Measurements from ENCODE around the gene P2RX3. TPM values are rescaled to one million over a fixed set of nuclear protein-coding genes. Genes with fewer than 3 reads are reported as not detected.
"Not testable (repeated sequence)": the region's sequence is repeated elsewhere in the genome, so short reads cannot be mapped to it uniquely, and the experiment has no call there.

P2RX3 gene
- total RNA-seq, result not detected

- peaks cover 4 to 9% of the 10 kb centered on the region in 2 donors for H3K36me3 Mint-ChIP-seq (ENCODE audit: insufficient read depth in 2 of 2)
- peaks cover 30% of the 10 kb centered on the region for H3K4me1 Mint-ChIP-seq (ENCODE audit: low read depth)
- H3K4me3 Mint-ChIP-seq, result no peak within 1 kb of the TSS
- no peak within 1 kb of the TSS for H3K27ac Mint-ChIP-seq
- H3K9me3 Mint-ChIP-seq, result no peaks in the 10 kb centered on the region
- DNase-seq (no peak), ATAC-seq (replicated peaks in 1 of 2) (no peak)
- H3K27me3 Mint-ChIP-seq (ENCODE audit: low read depth), result peaks cover 6% of the 10 kb centered on the region
These were observed at the start of gene P2RX3 for GRCh38 chr11:57338142-57338541. TSS of gene P2RX3 (plus strand) at chr11:57338352. CDS start at chr11:57338551, 199 bp downstream.

- no peaks in the 10 kb centered on the region for H3K4me1 Mint-ChIP-seq (ENCODE audit: low read depth)
- H3K27me3 Mint-ChIP-seq (ENCODE audit: low read depth), result peaks cover 15% of the 10 kb centered on the region
- H3K27ac Mint-ChIP-seq, result no peak overlapping the region
- peaks cover 0 to 2% of the 10 kb centered on the region in 2 donors for H3K9me3 Mint-ChIP-seq
- DNase-seq, result no peak
- peak; percentile 49 to 59 for ATAC-seq (replicated peaks in 1 of 2)
- no peak overlapping the region for H3K4me3 Mint-ChIP-seq
- no peaks in the 10 kb centered on the region for H3K36me3 Mint-ChIP-seq (ENCODE audit: insufficient read depth in 2 of 2)
These were observed 49.2 kb upstream of the P2RX3 start for GRCh38 chr11:57288771-57289579.

DNA sequence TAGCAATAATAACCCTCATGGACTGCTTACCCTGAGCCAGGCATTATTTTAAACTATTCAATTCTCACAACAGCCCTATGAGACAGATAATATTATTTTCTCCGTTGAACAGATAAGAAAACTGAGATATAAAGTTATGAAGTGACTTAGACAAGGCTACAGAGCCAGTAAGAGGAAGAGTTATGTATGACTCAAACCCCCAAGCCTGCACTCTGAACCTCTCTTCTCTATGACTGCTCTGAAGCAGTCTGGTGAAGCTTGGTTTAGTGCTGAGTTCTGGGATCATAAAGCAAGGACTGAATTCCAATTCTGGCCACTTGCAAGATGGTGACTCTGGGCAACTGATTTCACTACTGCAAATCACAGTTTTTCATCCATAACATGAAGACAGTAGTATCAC lies 47.9 kb upstream of the P2RX3 start:
- DNase-seq (no peak), ATAC-seq (replicated peaks in 1 of 2) (no peak)
- no peaks in the 10 kb centered on the region for H3K36me3 Mint-ChIP-seq (ENCODE audit: insufficient read depth in 2 of 2)
- H3K4me1 Mint-ChIP-seq (ENCODE audit: low read depth), result no peaks in the 10 kb centered on the region
- no peak overlapping the region for H3K4me3 Mint-ChIP-seq
- peaks cover 0 to under 1% of the 10 kb centered on the region in 2 donors for H3K9me3 Mint-ChIP-seq
- no peak overlapping the region for H3K27ac Mint-ChIP-seq
- H3K27me3 Mint-ChIP-seq (ENCODE audit: low read depth), result peaks cover 15% of the 10 kb centered on the region

- ATAC-seq (replicated peaks in 1 of 2), result no peak
- Mint-ChIP-seq H3K9me3 (peaks cover 0 to 1% of the 10 kb centered on the region in 2 donors), H3K27me3 (ENCODE audit: low read depth) (peaks cover 8% of the 10 kb centered on the region), H3K4me1 (ENCODE audit: low read depth) (no peaks in the 10 kb centered on the region), H3K4me3 (no peak overlapping the region), H3K36me3 (ENCODE audit: insufficient read depth in 2 of 2) (peaks cover 0 to 8% of the 10 kb centered on the region in 2 donors), H3K27ac (no peak overlapping the region)
- DNase-seq, result no peak
These were observed 43.7 kb upstream of the P2RX3 start for GRCh38 chr11:57294225-57295131.

- DNase-seq; ATAC-seq (replicated peaks in 1 of 2); H3K27ac Mint-ChIP-seq: not testable (repeated sequence)
These were observed 41.9 kb upstream of the P2RX3 start for GRCh38 chr11:57296205-57296604.

DNA sequence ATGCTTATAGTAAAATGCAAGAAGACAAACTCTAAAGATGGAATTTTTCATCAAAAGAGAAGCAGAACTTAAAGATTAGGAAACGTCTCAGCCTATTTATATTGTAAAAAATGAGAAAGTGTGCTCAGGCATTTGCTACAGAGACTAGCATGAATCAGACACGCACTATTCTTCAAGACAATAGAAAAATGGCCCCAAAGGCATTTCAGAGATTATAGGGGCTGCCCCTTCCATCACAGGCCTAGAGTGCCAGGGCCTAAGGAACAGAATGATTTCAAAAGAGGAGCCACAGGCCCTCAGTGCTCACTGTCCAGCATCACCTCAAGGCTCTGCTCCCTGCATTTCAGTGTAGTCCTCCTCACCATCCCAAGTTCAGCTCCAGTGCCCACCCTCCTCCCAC lies 40.9 kb upstream of the P2RX3 start:
- Mint-ChIP-seq H3K27me3 (ENCODE audit: low read depth) (no peaks in the 10 kb centered on the region), H3K4me3 (no peak overlapping the region), H3K4me1 (ENCODE audit: low read depth) (no peaks in the 10 kb centered on the region), H3K27ac (no peak overlapping the region), H3K36me3 (ENCODE audit: insufficient read depth in 2 of 2) (peaks cover 8 to 26% of the 10 kb centered on the region in 2 donors), H3K9me3 (peaks cover 0 to 1% of the 10 kb centered on the region in 2 donors)
- DNase-seq (no peak), ATAC-seq (replicated peaks in 1 of 2) (no peak)

More at GRCh38 chr11:57296205-57296604, 41.9 kb upstream of the P2RX3 start:
- not testable (repeated sequence) for H3K4me1 Mint-ChIP-seq (ENCODE audit: low read depth); H3K9me3 Mint-ChIP-seq; H3K4me3 Mint-ChIP-seq; H3K27me3 Mint-ChIP-seq (ENCODE audit: low read depth)
- peaks cover 4 to 22% of the 10 kb centered on the region in 2 donors for H3K36me3 Mint-ChIP-seq (ENCODE audit: insufficient read depth in 2 of 2)

DNA sequence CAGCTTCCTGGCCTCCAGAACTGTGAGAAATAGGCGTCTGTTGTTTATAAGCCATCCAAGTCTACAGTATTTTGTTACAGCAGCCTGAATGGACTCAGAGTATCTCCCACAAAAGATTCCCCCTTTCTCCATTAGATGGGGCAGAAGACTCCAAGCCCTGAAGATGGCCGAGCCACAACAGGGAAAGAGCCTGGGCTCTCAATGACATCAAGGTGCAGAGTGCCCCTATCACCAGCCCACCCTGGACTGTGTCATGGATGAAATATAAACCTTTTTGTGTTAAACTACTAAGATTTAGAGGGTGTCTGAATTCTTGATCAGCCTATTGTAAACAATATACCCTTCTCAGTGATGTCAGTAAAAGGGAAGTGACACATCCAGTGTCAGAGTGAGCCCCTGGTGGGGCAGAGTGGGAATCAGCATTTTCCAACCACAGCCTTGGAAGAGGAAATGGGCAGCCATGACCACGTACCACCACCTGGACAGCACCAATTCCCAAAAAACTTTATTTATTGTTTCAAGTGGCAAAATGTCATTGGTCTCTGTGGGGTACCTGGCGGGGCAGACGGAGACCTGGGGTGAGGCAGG lies 38.9 kb upstream of the P2RX3 start:
- ATAC-seq (replicated peaks in 1 of 2) (no peak), DNase-seq (no peak)
- Mint-ChIP-seq H3K27ac (no peak overlapping the region), H3K27me3 (ENCODE audit: low read depth) (no peaks in the 10 kb centered on the region), H3K36me3 (ENCODE audit: insufficient read depth in 2 of 2) (peaks cover 8 to 28% of the 10 kb centered on the region in 2 donors), H3K9me3 (peaks cover 0 to 1% of the 10 kb centered on the region in 2 donors), H3K4me1 (ENCODE audit: low read depth) (no peaks in the 10 kb centered on the region), H3K4me3 (no peak overlapping the region)

DNA sequence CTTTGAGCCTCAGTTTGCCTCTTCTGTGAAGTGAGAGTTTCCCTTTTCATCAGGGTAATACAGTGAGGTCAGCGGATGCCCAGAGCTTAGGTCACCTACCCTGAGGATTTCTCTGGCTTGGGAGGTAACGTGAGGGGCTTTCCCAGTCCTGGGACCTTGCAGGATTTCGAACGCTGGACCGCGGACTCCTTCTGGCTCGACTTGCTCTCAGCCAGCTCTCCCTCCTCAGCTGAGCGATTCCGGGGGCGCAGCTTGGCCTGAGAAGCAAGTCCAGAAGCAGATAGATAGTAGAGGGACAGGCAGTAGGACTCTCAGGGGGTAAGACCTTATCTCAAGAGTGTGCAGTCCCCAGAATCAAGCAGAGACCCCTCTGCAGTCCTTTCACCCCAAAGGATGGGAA lies 37.4 kb upstream of the P2RX3 start:
- ATAC-seq (replicated peaks in 1 of 2), result no peak
- H3K4me1 Mint-ChIP-seq (ENCODE audit: low read depth), result no peaks in the 10 kb centered on the region

DNA sequence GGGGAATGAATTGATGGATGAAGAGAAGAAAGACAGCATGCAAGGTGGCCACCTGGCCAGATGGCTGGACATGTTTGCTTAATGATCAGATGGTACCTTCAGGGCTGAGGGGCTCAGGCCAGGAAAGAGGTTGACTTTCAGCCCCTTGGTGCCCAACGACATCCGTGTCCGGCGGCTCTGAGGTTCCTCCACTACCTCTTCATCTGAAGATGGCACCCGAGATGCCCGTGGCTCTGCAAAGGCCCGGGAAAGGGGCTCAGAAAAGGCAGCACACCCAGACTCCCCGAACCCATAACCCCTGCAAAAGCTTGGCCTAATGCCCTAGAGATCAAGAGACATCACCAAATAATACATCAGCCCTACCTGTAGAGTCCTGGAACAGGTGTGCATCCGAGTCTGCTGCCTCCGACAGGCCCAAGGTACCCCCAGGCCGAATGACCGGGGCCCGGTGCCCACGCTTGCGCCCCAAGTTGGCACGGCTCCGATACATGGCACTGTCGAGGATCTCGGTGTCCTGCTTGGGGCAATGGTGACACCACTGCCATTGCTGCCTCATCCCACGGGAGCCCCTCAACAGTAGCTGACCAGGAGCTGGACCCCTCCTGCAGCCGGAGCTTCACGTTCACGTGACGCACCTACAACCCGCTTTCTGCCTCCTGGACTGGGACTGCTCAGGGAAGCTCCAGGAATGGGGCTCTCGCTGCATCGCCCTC lies 36.3 kb upstream of the P2RX3 start:
- Mint-ChIP-seq H3K27ac (no peak overlapping the region), H3K27me3 (ENCODE audit: low read depth) (no peaks in the 10 kb centered on the region), H3K36me3 (ENCODE audit: insufficient read depth in 2 of 2) (peaks cover 8 to 28% of the 10 kb centered on the region in 2 donors), H3K4me1 (ENCODE audit: low read depth) (no peaks in the 10 kb centered on the region), H3K9me3 (no peaks in the 10 kb centered on the region), H3K4me3 (no peak overlapping the region)
- DNase-seq (no peak), ATAC-seq (replicated peaks in 1 of 2) (no peak)

More for the DNA sequence above, 37.4 kb upstream of the P2RX3 start:
- DNase-seq, result no peak
- H3K9me3 Mint-ChIP-seq, result peaks cover 0 to 1% of the 10 kb centered on the region in 2 donors
- no peaks in the 10 kb centered on the region for H3K27me3 Mint-ChIP-seq (ENCODE audit: low read depth)
- H3K36me3 Mint-ChIP-seq (ENCODE audit: insufficient read depth in 2 of 2), result peaks cover 8 to 28% of the 10 kb centered on the region in 2 donors
- no peak overlapping the region for H3K4me3 Mint-ChIP-seq
- H3K27ac Mint-ChIP-seq, result no peak overlapping the region

GRCh38 chr11:57302489-57302888 lies 35.7 kb upstream of the P2RX3 start:
- Mint-ChIP-seq H3K36me3 (ENCODE audit: insufficient read depth in 2 of 2) (peaks cover 8 to 28% of the 10 kb centered on the region in 2 donors), H3K4me1 (ENCODE audit: low read depth) (no peaks in the 10 kb centered on the region), H3K4me3 (no peak overlapping the region), H3K27ac (no peak overlapping the region), H3K27me3 (ENCODE audit: low read depth) (no peaks in the 10 kb centered on the region), H3K9me3 (no peaks in the 10 kb centered on the region)
- ATAC-seq (replicated peaks in 1 of 2) (no peak), DNase-seq (no peak)

DNA sequence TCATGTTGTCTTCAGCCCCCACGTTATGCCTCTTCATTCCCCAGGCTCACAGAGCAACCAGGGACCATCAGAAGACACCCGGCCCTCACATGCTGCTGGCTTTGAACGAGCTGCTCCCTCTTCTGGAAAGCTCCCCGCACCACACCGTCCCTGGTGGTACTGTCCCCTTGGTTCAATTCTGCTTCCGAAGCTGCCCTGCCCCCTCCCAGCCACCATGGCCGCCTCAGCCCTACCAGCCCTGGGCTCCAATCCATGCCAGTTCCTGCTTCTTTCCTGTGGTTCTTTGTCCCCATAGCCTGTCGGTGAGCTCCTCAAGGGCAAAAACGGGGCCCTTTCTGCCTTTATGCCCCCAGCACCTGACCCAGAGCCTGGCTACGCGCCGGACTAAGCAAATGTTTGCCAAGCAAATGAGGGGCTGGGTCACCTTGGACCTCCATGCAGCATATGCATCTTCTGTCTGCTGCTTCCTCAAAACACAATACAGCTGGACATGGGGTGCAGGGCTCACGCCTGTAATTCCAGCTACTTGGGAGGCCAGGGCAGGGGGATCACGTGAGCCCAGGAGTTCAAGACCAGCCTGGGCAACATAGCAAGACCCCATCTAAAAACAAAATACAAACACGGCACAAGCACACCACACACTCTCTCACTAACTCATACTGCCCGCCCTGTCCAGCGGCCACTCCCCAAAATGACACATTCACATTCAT lies 34.7 kb upstream of the P2RX3 start:
- no peak overlapping the region for H3K4me3 Mint-ChIP-seq
- H3K27me3 Mint-ChIP-seq (ENCODE audit: low read depth), result no peaks in the 10 kb centered on the region
- H3K9me3 Mint-ChIP-seq, result no peaks in the 10 kb centered on the region
- H3K36me3 Mint-ChIP-seq (ENCODE audit: insufficient read depth in 2 of 2), result peaks cover 8 to 26% of the 10 kb centered on the region in 2 donors
- no peak overlapping the region for H3K27ac Mint-ChIP-seq
- DNase-seq, result no peak
- H3K4me1 Mint-ChIP-seq (ENCODE audit: low read depth), result no peaks in the 10 kb centered on the region
- no peak for ATAC-seq (replicated peaks in 1 of 2)

- Mint-ChIP-seq H3K9me3 (no peaks in the 10 kb centered on the region), H3K4me1 (ENCODE audit: low read depth) (no peaks in the 10 kb centered on the region), H3K27ac (no peak overlapping the region), H3K27me3 (ENCODE audit: low read depth) (no peaks in the 10 kb centered on the region), H3K36me3 (ENCODE audit: insufficient read depth in 2 of 2) (peaks cover 8 to 24% of the 10 kb centered on the region in 2 donors), H3K4me3 (no peak overlapping the region)
- ATAC-seq (replicated peaks in 1 of 2), result no peak
- DNase-seq, result no peak
These were observed 34.1 kb upstream of the P2RX3 start for GRCh38 chr11:57303990-57304579.
